ENCODE results near the gene MYBBP1A. TPM values are rescaled to one million over a fixed set of nuclear protein-coding genes. Genes with fewer than 3 reads are reported as not detected.

The MYBBP1A gene
- total and polyA plus RNA-seq, 9 of the 15 experiments (the other 6 are each of a cell fraction or from before 2014, with no cell fraction given) = 2.0 to 114 (median 47.2) TPM

- FAIRE-seq (no peak), DNase-seq (ENCODE audit: extremely low read depth in 1 of 4, low spot score in 3 of 4) (no peak), ATAC-seq (no peak)
- no peak overlapping the region for H3K27ac ChIP-seq (ENCODE audit: extremely low read depth, low read depth, low read length)
- no peaks in the 10 kb centered on the region for H3K4me1 ChIP-seq (replicated peaks in 1 of 2; ENCODE audit: control insufficient read depth in 2 of 2, insufficient read depth in 2 of 2, low read length in 2 of 2)
- no peak overlapping the region for H3K4me2 ChIP-seq (ENCODE audit: insufficient read depth, low read length)
- peaks cover 5% of the 10 kb centered on the region for H4K20me1 ChIP-seq (replicated peaks; ENCODE audit: control insufficient read depth, insufficient read depth, low read length)
- TF ChIP-seq NFE2 (IDR thresholded peaks at IDR 0.05; ENCODE audit: low read depth) = no peak
- no peak for TF ChIP-seq HNRNPUL1 (IDR thresholded peaks at IDR 0.05; ENCODE audit: low read length)
- TF ChIP-seq SREBF1 (IDR thresholded peaks at IDR 0.05; ENCODE audit: borderline replicate concordance, low read depth, low read length) = no peak
- no peak for TF ChIP-seq ZNF121 (CRISPR knock-in tag; conservative IDR thresholded peaks at IDR 0.05)
- no peak for TF ChIP-seq PHF21A (IDR thresholded peaks at IDR 0.05; ENCODE audit: borderline replicate concordance, low read depth)
- no peak for TF ChIP-seq ELK1 (CRISPR knock-in tag; IDR thresholded peaks at IDR 0.05)
- no peak for TF ChIP-seq VEZF1 (CRISPR knock-in tag; IDR thresholded peaks at IDR 0.05)
- no peak for TF ChIP-seq MAFK (IDR thresholded peaks at IDR 0.05; ENCODE audit: low read length)
- no peak for TF ChIP-seq FOXJ2 (tag; IDR thresholded peaks at IDR 0.05)
- TF ChIP-seq PTBP1 (IDR thresholded peaks at IDR 0.05; ENCODE audit: low read depth, low read length) = no peak
- TF ChIP-seq PYGO2 (tag; IDR thresholded peaks at IDR 0.05) = no peak
- no peak for TF ChIP-seq ZNF165 (CRISPR knock-in tag; IDR thresholded peaks at IDR 0.05; ENCODE audit: borderline replicate concordance)
- TF ChIP-seq ZNF41 (CRISPR knock-in tag; conservative IDR thresholded peaks at IDR 0.05) = no peak
- no peak for TF ChIP-seq ZNF76 (CRISPR knock-in tag; IDR thresholded peaks at IDR 0.05; ENCODE audit: borderline replicate concordance)
- no peak for TF ChIP-seq THRAP3 (IDR thresholded peaks at IDR 0.05; ENCODE audit: borderline replicate concordance)
- WGBS (ENCODE audit: insufficient coverage, low coverage, missing lambda C conversion rate) = 9% methylated on average over 12 of the region's 15 CpGs
- H3K9ac ChIP-seq (ENCODE audit: insufficient read depth in 1 of 2, low read depth in 2 of 2, low read length in 2 of 2) = no peak overlapping the region
- CTCF ChIA-PET (ENCODE audit: low intra/inter-chr PET ratio) = interaction anchor here (0.7 kb wide), 1 partner anchor 715 kb away, joined by 3 read pairs; no protein-coding TSS in a partner anchor
- no peaks in the 10 kb centered on the region for H3K79me2 ChIP-seq (ENCODE audit: control insufficient read depth, insufficient read depth, low read length)
- H3K36me3 ChIP-seq (ENCODE audit: control insufficient read depth, insufficient read depth, low read length) = no peaks in the 10 kb centered on the region
- intact Hi-C loops (cut with micrococcal nuclease) = no loop called here
- in situ Hi-C loops (cut with MboI) = no loop called here
- no peaks in the 10 kb centered on the region for H3K9me3 ChIP-seq (replicated peaks; ENCODE audit: control insufficient read depth, insufficient read depth, low read depth, low read length)
- H3K9me1 ChIP-seq (ENCODE audit: control insufficient read depth, insufficient read depth, low read length) = no peaks in the 10 kb centered on the region
- peaks cover 5 to 51% of the 10 kb centered on the region in 2 experiments; a peak in 4 of 5 replicates for H3K27me3 ChIP-seq (ENCODE audit: control insufficient read depth in 2 of 2, insufficient read depth in 2 of 2, low read length in 2 of 2)
- no peak overlapping the region for H2AFZ ChIP-seq (ENCODE audit: low read depth, low read length)
- no peak overlapping the region for H3K4me3 ChIP-seq
- no TSS peak for BruUV-seq (replicated peaks)
- POLR2A ChIA-PET = no interaction called here
Measured at GRCh38 chr17:4488989-4489595, 66.1 kb downstream of the MYBBP1A start.

All from K562 (cell line).